HL-60/S4 treated with retinoic acid at 250 ng/mL for 4 days and 3 days (cell line): ENCODE data around the gene ZNF644.

ENCODE experiments used
- in situ Hi-C: fragments of 300-500 bp; cut with MboI; formaldehyde crosslinking; loops from 2 replicates; pipeline ENCODE4 v1.7.0; 2022; ENCODE audit warnings: low sequenced_read_pairs

The ZNF644 gene

DNA sequence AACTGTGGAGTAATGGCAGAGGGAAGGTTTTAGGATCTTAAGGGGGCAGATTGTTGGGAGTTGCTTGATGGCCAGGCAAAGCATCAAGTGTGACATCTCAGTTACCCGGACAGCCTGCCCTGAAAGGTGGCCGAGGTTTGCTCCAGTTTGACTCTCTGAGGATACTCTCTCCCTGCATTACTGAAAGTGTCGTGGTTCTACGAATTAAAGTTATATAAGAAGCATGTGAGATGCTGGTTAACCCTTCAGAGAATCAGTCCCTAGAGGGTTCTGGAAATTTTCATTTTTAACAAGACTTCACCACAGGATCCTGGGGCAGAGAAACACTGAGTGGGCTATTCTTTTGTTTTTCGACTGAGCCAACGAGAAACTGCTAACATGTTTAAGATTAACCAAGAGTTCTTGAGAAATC, 689 bp upstream of the ZNF644 start:
- in situ Hi-C loops, result no loop called here

DNA sequence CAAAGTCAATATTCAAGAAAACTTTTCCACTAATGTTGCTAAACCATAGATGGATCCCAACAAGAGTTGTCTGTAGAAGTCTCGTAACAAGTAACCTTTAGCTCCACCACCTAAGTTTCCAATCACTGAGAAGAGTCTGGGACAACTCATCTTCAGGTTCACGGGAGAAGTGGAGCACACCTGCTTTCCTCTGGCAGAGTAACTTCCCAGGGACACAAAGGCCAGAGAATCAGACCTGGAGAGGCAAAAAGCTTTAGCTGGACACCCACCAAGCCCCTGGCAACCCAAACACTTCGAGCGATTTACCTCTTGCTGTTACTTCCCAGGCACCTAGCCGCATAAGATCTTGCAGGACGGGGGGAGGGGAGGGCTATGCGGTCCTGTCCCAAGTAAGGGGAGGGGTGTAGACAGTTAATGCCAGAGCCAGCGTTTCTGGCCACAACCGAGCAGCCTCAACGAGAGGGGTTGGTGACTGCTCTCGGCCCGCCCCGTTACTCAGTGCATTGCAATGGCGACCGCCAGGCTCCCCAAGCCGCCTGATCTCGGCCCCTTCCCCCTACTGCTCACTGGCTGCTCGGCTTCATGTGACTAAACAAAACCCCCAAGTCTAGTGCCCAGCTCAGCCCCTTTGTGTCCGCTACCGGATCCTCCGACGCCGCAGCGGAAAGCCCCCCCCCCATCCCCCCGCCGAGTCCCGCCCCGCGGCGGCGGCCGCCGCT, 709 bp downstream of the ZNF644 start:
- in situ Hi-C loops, result no loop called here

DNA sequence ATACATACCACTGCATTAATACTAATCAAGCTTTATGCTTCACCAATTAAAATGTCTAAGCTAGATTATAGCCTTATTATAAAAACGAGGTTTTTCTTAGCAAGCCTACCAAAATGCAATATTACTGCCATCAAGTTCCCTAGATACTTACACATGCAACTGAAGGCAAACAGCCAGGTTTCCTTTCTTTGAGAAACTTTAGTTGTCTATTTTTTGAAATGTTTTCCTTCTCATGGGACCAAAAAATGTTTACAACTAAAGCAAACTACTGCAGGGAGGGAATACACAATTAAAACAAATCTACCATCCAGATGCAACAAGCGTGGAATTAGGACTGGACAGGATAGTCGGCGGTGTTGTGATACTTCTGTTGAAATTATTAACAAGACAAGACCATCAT, 1.3 kb downstream of the ZNF644 start:
- in situ Hi-C loops, result no loop called here

DNA sequence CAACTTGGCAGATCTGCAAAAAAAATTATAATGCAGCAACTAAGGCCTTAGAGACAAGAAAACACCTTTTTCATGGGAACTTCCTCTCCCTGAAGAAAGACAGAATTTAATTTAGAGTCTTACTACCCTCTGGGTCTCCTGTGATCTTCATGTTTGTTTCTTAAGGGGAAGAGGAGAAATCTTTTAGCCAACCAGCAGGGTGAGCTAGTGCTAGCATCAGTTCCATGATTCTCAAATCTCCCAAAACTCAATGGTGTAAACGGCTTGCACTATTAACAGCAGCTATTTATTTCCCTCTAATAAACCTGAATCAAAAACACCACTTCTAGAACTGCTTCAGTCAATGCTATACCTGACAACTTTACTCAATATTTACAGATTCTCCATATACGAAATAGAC, 3.8 kb downstream of the ZNF644 start:
- in situ Hi-C loops, result no loop called here

DNA sequence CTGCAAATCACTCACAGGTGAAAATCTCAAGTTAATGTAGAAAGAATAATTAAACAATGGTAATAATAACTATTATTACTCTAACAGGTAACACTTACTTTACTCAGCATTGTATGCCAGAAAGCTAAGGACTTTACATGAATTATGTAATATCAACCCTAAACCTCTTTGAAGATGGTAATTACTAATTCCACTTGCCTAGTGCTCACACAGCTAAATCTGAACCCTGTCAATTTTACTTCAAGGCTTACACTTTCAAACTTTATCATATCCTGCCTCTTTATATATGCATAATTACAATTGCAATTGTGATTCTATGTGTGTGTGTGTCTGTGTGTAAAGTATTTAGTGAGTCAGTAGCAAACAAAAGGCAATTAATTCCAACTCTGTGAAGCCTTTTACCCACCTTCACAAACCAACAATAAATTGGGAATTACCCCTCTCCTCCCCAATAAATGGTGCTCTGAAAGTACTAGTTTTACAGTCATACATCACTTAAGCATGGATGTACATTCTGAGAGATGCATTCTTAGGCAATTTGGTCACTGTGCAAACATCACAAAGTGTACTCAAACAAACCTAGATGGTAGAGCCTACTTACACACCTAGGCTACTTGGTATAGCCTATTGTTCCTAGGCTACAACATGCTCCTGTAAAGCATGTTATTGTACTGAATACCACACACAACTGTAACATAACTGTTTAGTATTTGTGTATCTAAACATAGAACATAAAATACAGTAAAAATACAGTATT, 5.9 kb downstream of the ZNF644 start:
- in situ Hi-C loops, result no loop called here

DNA sequence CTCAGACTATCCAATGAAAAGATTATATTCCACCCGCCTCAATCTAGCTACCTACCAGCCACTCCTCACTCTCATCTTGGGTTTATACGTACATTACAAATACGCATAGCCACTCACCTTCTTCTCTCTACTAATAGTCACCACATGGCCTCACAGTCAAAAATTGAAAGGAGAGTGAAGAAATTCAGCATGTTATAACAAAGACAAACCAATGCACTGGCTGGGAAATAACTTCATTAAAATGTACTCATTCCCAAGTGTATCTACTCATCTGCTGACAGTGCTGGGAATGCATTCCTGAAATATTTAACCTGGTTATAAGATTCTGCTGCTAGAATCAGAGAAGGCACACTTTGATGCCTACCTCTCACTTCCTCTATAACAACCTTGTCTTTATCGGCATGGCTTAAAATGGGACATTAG, 6.5 kb downstream of the ZNF644 start:
- in situ Hi-C loops, result no loop called here

DNA sequence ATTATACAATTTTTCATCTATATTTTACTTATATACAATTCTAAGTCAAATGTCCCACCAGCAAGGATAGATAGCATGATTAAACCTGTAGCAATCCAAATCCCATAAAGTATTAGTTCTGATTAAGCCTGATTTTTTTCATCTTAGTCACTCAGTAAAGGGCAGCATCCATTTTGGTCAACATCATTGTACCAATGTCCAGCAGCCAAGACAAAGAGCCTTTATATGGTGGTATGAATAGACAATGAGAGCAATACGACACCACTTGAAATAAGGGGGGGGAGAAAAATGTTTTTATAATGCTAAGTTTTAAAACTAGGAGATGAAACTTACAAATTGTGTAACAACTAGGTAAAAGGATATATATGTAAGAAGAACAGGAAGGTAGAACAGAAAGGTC, 7.4 kb downstream of the ZNF644 start:
- in situ Hi-C loops, result no loop called here

DNA sequence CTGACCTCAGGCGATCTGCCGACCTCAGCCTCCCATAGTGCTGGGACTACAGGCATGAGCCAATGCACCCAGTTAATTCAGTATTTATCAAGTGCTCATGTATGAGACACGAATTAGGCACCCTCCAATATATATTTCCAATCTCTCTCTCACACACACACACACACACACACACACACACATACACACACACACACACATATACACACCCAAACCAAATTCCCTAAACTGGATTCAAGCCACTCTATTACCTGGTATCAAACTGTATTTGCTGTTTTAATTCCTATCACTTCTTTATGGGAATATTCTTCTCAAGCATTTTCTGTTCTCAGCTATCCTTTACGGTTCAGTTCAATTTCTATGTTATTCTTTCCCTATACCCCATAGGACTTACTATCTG, 8.5 kb downstream of the ZNF644 start:
- in situ Hi-C loops, result no loop called here

DNA sequence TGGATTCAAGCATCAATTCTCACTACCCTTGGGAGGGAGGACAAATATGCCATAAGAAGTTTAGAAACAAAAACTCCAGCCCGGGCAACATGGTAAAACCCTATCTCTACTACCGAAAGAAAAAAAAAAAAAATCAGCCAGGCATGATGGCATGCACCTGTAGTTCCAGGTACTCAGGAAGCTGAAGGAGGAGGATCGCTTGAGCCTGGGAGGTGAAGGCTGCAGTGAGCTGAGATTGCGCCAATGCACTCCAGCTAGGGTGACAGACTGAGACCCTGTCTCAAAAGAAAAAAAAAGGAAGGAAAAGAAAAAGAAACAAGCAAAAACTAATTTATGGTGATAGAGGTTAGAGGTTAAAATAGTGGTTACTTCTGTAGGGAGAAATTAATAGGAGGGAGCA, 9.6 kb downstream of the ZNF644 start:
- in situ Hi-C loops, result no loop called here

DNA sequence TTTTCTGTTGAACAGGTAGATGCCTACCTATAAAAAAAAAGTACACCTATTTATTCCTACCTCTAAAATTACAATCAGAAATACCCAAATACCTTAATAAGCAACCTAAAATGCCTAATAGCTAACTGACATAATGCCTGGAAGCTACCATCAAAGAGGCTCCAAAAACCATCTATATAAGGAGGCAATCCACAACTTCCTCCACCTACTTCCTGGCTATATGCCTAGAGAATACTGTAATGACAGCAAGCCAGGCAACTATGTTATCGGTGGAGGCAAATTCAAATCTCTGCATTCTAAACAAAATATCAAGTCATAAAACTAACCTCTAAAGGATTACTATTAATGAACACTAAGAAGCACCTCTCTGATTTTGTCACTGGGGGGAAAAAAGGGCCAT, 10.1 kb downstream of the ZNF644 start:
- in situ Hi-C loops, result no loop called here

DNA sequence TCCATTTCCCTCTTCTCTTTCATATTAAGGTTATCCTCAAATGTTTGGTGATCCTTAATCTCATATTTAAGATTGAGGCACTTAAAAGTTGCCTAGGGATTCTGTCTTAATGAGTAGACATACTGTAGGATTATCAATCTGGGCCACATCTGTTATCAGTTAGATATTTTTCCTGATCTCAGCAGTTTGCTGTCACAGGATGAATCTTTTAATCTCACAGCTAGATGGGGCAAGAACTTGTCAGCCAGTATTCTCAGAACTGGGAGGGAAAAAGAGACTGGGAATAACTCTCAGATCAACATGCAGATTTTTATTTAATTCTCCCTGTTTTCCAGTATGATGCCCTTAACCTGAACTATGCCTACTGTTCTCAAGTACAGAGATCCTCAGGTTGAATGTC, 14.0 kb downstream of the ZNF644 start:
- in situ Hi-C loops, result no loop called here

DNA sequence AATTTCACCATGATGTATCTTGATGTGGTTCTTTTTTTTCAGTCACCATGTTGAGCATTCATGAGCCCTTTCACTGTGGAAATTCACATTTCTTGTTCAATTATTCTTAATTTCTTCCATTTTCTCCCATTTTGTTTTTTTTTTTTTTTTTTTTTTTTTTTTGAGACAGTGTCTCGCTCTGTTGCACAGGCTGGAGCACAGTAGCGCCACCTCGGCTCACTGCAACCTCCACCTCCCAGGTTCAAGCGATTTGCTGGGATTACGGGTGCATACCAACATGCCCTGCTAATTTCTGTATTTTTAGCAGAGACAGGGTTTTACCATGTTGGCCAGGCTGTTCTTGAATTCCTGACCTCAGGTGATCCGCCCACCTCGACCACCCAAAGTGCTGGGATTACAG, 14.7 kb downstream of the ZNF644 start:
- in situ Hi-C loops, result no loop called here

DNA sequence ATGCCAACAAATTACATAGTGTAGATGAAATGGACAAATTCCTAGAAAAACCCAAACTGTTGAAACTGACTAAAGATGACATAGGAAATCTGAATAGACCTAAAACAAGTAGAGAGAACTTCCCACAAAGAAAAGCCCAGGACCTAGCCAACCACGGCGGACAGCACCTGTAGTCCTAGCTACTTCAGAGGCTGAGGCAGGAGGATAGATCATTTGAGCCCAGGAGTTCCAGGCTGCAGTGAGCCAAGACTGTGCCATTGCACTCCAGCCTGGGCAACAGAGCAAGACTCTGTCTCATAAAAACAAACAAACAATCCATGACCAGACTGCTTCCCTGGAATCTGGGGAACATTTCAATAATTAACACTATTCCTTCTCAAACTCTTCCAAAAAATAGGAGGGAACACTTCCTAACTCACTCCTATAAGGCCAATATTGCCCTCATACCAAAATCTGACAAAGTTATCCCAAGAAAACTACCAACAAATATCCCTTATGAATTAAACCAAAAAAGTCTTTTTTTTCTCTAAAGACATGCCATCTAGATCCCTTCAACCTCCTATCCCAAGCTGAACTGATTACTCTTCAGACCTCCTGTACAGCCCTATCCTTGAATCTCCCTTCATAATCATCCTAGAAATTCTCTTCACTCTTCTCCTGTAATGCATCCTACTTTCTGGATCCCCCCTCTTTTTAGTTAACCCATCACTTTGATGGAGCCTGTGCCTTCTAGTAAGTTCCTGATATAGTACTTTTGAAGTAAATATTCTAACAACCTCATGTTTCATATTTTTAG, 15.5 kb downstream of the ZNF644 start:
- in situ Hi-C loops, result no loop called here

DNA sequence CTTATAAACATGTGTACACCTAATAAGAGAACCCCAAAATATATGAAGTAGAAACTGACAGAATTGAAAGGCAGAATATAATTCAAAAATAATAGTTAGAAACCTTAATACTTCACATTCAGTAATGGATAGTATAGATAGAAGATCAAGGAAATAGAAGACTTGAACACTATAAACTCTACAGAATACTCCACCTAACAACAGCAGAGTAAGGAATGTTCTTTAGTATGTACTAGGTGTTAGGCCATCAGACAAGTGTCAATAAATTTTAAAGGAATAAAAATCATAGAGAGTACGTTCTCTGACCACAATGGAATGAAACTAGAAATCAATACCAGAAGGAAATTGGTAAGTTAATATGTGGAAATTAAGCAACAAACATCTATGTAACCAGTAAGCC, 16.6 kb downstream of the ZNF644 start:
- in situ Hi-C loops, result no loop called here

DNA sequence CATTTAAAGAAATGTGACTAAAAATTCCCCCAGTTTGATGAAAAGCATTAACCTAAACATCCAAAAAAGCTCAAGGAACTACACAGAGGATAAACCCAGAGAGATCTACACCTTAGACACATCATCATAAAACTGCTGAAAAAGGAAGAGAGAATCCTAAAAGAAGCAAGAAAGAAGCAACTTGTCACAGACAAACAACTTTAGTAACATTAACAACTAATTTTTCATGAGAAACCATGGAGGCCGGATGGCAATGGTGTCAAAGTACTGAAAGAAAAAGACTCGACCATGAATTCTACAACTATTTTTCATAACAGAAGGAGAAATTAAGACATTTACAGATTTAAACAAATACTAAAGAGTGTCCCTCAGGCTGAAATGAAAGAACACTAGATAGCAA, 17.7 kb downstream of the ZNF644 start:
- in situ Hi-C loops, result no loop called here

DNA sequence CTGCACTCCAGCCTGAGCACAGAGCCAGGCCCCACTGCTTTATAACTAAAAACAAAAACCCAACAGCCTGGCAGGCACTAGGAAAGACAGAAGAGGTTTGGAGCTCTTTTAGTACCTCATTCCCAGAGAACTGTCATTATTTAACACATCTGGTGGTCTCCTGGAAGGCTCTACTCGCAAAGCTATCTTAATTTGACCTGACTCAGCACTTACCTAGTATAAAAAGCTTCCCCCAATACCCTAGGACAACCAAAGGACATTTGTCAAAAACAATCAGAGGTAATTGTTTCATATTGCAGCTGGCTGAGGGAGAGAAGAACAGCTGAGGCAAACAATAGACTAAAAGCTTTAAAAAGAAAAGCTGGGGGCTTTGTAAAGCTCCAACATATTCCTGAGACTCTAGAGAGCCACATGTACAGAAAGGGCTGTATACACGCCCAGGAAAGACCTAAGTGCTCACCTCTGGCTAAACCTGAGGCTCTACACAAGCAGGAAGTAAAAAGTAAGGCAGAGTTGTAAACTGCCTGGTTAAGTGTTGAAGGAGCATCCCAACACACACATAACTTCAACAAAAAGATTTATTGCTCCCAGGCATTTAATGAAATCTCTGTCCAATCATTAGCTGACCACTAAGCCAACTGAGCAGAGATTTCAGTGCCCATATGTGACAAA, 25.0 kb downstream of the ZNF644 start:
- in situ Hi-C loops, result no loop called here

DNA sequence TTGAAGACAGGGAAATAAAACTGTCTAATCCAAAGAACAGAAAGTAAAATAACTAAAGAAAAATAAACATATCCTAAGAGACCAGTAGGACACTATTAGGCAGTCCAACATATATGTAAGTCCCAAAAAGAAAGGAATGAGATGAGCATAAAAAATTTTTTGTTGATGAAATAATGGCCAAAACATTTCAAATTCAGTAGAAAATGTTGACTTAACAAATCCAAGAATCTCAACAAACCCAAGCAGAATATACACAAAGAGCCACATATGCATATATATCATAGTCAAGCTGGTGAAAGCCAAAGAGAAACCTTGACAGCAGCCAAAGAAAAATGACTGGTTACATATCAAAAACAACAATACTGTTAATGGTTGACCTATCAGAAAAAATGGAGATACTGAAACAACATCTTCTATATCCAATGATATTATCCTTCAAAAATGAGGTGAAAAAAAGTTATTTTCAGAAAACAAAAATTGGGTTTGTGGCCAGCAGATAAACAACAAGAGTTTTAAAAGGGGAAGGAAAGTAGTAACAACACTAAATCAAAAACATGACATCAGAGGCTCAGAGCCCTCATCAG, 26.4 kb downstream of the ZNF644 start:
- in situ Hi-C loops, result no loop called here

DNA sequence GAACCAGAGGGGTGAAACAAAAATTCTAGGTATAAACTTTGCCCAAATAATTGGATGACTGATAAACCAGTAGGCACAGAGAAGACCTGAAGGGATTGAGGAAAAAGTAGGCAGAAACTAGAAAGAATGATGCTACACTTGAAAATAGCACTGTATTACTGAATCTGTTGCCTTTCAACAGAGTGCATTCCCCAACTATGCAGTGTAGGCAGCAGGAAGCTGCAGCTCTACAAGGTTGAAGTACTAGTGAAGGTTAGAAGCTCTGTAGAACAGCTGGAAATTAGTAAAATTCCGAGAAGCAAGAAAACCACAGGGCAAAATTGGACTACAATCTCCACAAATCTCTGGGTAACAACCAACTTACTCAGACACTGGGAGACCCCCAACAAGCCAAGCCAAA, 27.4 kb downstream of the ZNF644 start:
- in situ Hi-C loops, result no loop called here

DNA sequence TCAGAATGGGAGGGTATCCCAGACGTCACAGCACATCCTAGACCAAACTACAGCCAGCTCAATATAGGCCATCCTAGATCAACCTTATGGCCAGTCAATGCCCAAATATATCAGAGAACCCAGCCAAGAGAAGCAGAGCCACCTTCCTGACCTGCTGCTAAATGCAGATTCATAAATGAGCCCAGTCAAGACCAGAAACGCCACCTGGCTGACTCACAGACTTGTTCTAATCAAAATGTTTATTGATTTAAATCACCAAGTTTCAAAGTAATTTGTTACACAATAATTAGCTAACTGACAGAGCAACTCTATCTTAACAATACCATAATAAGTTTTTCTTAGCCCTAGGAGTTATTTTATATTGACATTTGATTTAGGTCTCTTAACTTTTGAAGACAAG, 28.6 kb downstream of the ZNF644 start:
- in situ Hi-C loops, result no loop called here

DNA sequence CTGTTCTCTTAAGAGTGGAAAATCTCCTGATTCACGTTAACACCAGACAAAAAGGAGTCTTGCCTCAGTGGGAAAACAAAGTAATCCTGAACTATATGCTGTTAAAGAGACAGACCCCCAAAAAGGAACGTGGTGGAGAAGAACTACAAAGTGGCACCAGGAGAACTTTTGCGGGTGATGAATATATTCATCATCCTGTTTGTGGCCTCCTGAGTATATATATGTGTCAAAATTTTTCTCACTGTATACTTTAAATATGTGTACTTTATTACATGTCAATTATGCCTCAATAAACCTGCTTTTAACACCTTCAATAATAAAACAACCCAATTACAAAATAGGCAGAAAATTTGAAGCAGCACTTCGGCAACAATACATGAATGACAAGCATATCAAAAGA, 31.1 kb downstream of the ZNF644 start:
- in situ Hi-C loops, result no loop called here

DNA sequence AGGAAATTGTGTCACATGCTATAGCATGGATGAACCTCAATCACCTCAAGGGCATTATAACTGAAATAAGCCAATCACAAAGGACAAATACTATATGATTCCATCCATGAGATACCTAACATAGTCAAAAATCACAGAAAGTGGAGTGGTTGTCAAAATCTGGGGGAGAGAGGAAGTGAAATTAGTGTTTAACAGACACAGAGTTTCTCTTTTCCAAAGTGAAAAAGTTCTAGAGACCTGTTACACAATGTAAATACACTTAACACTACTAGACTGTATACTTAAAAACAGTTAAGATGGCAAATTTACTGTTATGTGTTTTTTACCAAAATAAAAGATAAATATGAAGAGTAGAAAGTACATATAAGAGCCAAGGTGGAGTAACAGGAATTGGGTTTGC, 31.8 kb downstream of the ZNF644 start:
- in situ Hi-C loops, result no loop called here
